NCI-H82 treated with DMSO at 0.1 percent for 48 hours (cell line): ENCODE results near the gene QRSL1.
"Not testable (repeated sequence)": the region's sequence is repeated elsewhere in the genome, so short reads cannot be mapped to it uniquely, and the experiment has no call there.

Source experiments
- DNase-seq: peaks from one replicate; lab custom pipeline; 2025; ENCODE audit not compliant: unreplicated experiment; lab: John Stamatoyannopoulos, UW

Gene QRSL1, protein sequence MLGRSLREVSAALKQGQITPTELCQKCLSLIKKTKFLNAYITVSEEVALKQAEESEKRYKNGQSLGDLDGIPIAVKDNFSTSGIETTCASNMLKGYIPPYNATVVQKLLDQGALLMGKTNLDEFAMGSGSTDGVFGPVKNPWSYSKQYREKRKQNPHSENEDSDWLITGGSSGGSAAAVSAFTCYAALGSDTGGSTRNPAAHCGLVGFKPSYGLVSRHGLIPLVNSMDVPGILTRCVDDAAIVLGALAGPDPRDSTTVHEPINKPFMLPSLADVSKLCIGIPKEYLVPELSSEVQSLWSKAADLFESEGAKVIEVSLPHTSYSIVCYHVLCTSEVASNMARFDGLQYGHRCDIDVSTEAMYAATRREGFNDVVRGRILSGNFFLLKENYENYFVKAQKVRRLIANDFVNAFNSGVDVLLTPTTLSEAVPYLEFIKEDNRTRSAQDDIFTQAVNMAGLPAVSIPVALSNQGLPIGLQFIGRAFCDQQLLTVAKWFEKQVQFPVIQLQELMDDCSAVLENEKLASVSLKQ

GRCh38 chr6:106629103-106629858 is at the start of gene QRSL1, which contains the start of gene RTN4IP1:
QRSL1 (plus strand) TSS chr6:106629578; CDS start chr6:106629682, 104 bp downstream.
RTN4IP1 (minus strand) TSS chr6:106629498; CDS start chr6:106629021, 477 bp downstream.
- peak; percentile 80 for DNase-seq

DNA sequence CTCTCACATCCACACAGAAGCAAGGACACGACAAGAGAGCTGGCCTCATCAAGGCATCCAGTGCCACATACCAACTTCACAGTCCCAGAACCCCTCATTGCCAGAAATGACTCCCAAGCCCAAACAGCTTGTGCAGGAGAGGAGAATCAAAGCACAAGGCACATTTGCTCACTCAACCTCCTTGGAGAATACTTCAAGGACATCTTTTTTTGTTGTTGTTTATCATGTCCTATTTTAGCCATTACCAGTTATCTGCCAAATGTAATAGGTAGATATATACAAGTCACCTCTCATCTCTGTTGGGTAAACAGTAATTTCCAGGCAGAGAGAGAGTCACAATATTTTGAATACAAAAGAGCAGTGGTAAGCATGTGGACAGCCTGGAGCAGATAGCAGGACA is 47.9 kb upstream of the QRSL1 start:
- no peak for DNase-seq

GRCh38 chr6:106586815-106587415 is 42.5 kb upstream of the QRSL1 start:
- no peak for DNase-seq

GRCh38 chr6:106588937-106589336 is 40.4 kb upstream of the QRSL1 start:
- not testable (repeated sequence) for DNase-seq

- no peak for DNase-seq
Observed at GRCh38 chr6:106591111-106591825, 38.1 kb upstream of the QRSL1 start.

DNA sequence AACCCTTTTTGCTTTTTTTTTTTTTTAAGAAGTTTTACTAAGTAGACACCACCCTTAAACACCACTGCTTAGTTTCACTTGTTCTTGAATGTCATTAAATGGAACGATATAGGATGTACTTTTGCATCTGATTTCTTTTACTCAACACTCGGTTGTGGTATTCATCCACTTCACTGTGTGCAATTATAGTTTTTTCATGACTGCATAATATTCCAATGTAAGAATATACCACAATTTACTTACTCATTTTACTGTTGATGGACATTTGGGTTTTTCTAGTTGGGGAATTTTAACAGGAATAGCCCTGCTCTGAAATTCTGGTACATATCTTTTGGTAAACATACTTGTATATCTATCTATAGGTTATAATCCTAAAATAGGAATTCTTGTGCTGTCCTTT is 29.9 kb upstream of the QRSL1 start:
- DNase-seq, result no peak

GRCh38 chr6:106600329-106600728 is 29.0 kb upstream of the QRSL1 start:
- no peak for DNase-seq

GRCh38 chr6:106608080-106608668 is 21.2 kb upstream of the QRSL1 start:
- peak; percentile 18 for DNase-seq

DNA sequence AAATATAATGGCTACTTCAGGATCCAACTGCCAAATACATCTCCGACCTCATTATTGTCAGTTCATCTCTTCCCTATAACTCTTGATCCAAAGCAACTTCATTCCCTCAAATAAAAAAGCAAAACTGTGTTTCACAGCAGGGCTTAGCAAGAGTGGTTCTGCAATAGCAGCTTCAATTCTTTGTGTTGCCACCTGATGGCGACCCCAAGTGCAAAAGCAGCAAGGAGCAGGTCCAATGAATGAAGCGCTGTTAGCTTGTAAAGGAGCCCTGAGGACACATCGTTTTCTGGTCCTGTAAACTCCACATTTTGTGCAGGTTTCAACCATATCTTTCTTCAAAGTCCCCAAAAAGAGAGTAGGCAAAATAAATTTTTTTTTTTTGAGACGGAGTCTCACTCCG is 19.7 kb upstream of the QRSL1 start:
- DNase-seq, result no peak

DNA sequence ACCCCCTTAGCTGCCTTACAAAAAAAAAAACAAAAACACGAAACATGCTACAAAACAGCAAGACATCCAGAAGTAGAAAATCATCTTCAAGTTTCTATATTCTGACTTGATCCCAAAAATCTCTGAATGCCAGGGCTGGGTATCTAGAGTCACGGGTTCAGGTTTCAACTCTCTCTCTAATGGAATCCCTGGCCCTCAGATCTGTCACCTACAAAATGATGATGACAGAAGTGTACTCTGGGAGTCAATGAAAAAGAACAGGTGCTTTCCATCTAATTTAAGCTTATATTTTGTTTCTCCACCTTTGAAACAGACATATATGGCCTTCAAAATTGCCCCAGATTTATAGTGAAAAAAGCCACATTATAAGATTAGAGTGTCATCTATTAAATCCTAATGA is 18.3 kb upstream of the QRSL1 start:
- DNase-seq, result no peak

DNA sequence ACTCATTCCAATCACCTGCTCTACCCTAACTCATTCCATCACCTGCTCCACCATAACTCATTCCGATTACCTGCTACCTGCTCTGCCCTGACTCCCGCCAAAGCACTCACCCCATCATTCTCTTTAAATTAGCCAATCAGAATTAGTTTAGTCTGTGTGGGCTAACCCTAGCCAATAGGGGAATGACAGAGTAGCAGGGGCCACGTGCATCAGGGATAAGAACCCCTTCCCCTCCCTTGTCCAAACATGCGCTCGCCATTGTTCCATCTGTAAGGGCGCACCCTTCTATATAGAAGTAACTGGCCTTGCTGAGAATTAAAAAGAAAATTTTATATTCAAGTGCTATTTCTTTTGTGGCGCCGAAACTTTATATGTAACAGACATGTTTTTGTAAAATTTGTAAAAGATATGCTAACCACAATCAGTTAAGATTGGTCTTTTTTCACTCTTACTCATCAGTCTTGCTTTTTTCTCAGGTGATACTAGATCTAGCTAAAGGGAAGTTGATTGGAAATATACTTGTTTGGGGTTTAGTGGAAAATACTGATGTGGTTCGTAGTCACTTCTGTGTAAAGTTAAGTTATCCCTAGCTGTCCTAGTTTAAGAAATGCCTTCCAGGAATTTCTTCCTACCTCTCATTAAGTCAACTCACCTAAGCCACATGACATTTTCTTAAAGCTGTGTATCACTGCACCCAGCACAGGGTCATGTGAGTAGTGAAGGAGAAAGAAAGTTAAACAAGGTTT is 16.5 kb upstream of the QRSL1 start:
- no peak for DNase-seq

DNA sequence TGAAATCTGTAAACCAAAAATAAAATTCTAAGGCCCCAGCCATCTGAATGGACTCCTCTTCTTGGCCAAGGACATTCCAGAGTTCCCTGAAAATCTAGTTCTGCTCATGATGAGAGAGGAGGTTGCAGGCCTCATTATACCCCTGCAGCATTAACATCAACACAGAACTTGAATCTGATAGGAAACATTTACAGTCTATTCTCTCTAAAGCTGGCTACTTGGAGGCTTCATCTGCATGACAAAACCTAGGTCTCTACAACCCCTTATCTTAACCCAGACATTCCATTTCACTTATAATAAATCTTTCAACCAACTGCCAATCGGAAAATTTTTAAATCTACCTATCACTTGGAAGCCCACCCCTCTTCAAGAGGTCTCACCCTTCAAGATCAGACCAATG is 15.8 kb upstream of the QRSL1 start:
- DNase-seq, result no peak

- DNase-seq, result no peak
Observed at GRCh38 chr6:106614166-106614565, 15.2 kb upstream of the QRSL1 start.

GRCh38 chr6:106614592-106615257 is 14.7 kb upstream of the QRSL1 start:
- no peak for DNase-seq

- no peak for DNase-seq
Observed at GRCh38 chr6:106617302-106617701, 12.1 kb upstream of the QRSL1 start.

DNA sequence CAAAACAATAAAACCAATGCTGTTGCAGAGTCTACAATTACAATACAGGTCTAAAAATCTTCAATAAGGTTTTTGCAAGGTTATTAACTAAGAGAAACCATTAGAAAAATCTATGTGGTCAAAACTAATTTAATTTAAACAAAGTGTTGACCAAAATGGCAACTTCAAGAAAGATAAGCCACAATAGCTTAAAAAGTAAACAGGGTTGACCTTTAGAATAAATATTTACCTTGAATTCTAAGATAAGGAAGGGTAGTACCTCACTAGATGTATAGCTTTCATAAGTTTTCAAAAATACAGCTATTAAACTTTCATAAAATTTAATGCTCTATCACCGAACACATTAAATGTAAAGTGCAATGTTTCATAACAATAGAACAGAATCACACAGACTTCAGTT is 11.5 kb upstream of the QRSL1 start:
- DNase-seq, result no peak

- no peak for DNase-seq
Observed at GRCh38 chr6:106618324-106618723, 11.1 kb upstream of the QRSL1 start.

DNA sequence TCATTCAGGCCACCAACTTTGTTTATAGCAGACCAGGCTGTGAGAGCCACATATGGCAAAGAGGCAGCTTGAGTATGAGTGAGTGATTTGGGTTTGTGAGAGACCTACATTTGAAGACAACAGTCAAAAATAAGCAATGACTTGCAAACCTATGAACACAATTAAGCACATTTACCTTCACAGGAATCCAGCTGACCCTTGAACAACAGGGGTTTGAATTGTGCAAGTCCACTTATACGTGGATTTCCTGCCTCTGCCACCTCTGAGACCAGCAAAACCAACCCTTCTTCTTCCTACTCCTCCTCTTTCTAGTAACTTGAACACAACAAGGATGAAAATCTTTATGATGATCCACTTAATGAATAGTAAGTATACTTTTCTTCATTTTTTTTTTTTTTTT is 10.2 kb upstream of the QRSL1 start:
- DNase-seq, result no peak

DNA sequence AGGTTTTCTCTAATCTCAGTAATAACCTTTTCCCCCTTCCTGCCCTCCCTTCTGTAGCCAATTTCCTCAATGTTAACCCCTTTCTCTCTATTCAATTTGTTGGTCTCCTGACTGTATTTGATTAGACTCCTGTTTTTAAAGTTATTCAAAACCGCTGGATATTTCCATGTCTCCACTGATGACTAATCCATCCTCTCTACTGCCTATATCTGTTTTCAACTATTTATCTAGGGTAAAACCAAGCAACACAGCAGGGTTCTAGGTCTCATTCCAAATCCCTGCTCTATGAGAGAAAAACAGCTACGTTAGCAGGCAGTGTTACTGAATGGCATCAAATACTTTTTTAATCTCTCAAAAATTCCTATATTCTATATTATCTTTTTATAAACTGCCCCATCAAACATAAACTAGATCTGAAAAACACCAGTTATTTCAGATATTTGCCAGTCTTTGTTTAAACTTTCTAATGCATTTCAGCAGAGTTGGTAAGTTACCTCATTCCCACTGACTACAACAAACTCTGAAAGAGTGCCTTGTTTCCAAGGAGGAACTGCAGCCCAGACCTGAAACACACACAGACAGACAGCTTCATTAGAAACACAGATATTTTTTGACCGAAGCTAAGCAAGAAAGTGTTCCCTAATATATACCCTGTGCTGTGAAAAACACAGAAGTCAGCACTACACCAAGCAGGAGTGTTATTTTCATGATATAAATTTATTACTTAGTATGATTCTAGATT is 8.3 kb upstream of the QRSL1 start:
- DNase-seq, result no peak
